A549 (cell line): ENCODE data around the gene SYNE2. TPM values are rescaled to one million over a fixed set of nuclear protein-coding genes. Genes with fewer than 3 reads are reported as not detected.
A peak's percentile ranks its signal among the peaks of the same experiment; 100 is the strongest.

ENCODE experiments used
- ATAC-seq, 2 experiments: fragments of 200-7000 bp in 1 of 2; fragments of >200 bp in 1 of 2; cut with Nextera tagmentation in 1 of 2; cut with Tn5 transposase in 1 of 2; 3 replicates each; pipeline versions ENCODE4 v1.8.0 to v1.9.1; 2018 to 2020; ENCODE audit warnings: mild to moderate bottlenecking in 1 of 2, moderate library complexity in 1 of 2
- CTCF ChIA-PET: fragments of 300-600 bp; sonication (Branson Sonifier 250); formaldehyde crosslinking; extraction: SDS; loops from one replicate; lab custom pipeline; 2021; ENCODE audit warnings: antibody characterized with exemption, inconsistent platforms; lab: Yijun Ruan, JAX
- POLR2A ChIA-PET: fragments of 350-600 bp; formaldehyde crosslinking; extraction: SDS; loops from one replicate; lab custom pipeline; 2021; ENCODE audit warnings: antibody characterized with exemption, inconsistent platforms; lab: Yijun Ruan, JAX
- DNase-seq, 2 experiments: peaks; one replicate each; pipeline versions ENCODE4 v3.0.0 to v3.0.0-alpha.2; 2011 to 2016; ENCODE audit warnings: low read depth in 1 of 2, low spot score in 1 of 2
- FAIRE-seq: peaks from 2 replicates; lab custom pipeline; 2011; peaks lifted over from hg19 to GRCh38; lab: Jason Lieb, UNC
- H3K27ac ChIP-seq, 2 experiments: fragments of >200 bp; sonication (Bioruptor Twin); formaldehyde crosslinking; 3 replicates each; pipeline ENCODE4 v1.5.1; 2016 to 2017
- H3K4me1 ChIP-seq: fragments of >200 bp; sonication (Bioruptor Twin); formaldehyde crosslinking; 3 replicates; pipeline ENCODE4 v1.6.1; 2016
- H3K4me2 ChIP-seq: fragments of >200 bp; sonication (Bioruptor Twin); formaldehyde crosslinking; 3 replicates; pipeline ENCODE4 v1.6.1; 2016
- H3K4me3 ChIP-seq: fragments of >200 bp; sonication (Bioruptor Twin); formaldehyde crosslinking; 3 replicates; pipeline ENCODE4 v1.5.1; 2016
- H3K9me3 ChIP-seq: fragments of >200 bp; sonication (Bioruptor Twin); formaldehyde crosslinking; 3 replicates; pipeline ENCODE4 v1.6.1; 2016
- CEBPB ChIP-seq, 2 experiments: fragments of >200 bp in 1 of 2; sonication (Bioruptor Twin) in 1 of 2; formaldehyde crosslinking in 1 of 2; IDR thresholded peaks; 2 replicates each; pipeline ENCODE4 v1.6.1; 2012 to 2016
- MAFK ChIP-seq: fragments of 450-650 bp; IDR thresholded peaks from 2 replicates; pipeline ENCODE4 v1.6.1; 2014; ENCODE audit not compliant: partially characterized antibody
- polyA plus RNA-seq, 4 experiments: library from polyadenylated mRNA; depleted of rRNA in 3 of 4; stranded (reverse); fragments of >200 nt; fragmentation: RNase III in 1 of 4; extraction: RNeasy Plus Mini Kit Qiagen cat#74134 plus additional on column Dnase treatment in 1 of 4; gene quantifications; 2 replicates in 3 of 4; 3 replicates in 1 of 4; pipeline ENCODE4 v1.2.3, GENCODE V29; 2011 to 2017
- small RNA-seq, 6 experiments: library from RNA; depleted of rRNA; stranded (forward); fragments of <200 nt; gene quantifications; one replicate each; pipeline ENCODE3, GENCODE V24; 2012

The SYNE2 gene
- polyA plus RNA-seq, 2 of the 4 experiments (the other 2 are of a cell fraction) = 3.4 to 11.3 TPM

DNA sequence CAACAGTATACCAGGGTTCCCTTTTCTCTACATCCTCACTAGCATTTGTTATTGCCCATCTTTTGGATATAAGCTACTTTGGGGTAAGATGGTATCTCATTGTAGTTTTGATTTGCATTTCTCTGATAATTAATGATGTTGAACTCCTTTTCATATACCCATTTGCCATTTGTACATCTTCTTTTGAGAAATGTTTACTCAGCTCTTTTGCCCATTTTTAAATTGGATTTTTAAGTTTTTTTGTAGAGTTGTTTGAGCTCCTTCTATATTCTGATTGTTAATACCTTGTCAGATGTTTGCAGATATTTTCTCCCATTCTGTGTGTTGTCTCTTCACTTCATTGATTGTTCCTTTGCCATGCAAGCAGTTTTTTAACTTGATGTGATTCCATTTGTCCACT, 419.2 kb downstream of the SYNE2 start:
- Histone ChIP-seq H3K27ac (no peak overlapping the region), H3K9me3 (peaks cover 6% of the 10 kb centered on the region; the same call in 2 of the 3 replicates), H3K4me1 (no peaks in the 10 kb centered on the region), H3K4me3 (no peak overlapping the region), H3K4me2 (no peak overlapping the region)
- TF ChIP-seq MAFK (peak; percentile 65), CEBPB (IDR thresholded peaks at IDR 0.05) (no peak)
- CTCF ChIA-PET = interaction anchor here (0.7 to 1.4 kb wide), 4 partner anchors 9 to 23 kb away, joined by 3 to 4 read pairs (median 3); no protein-coding TSS in a partner anchor
- DNase-seq (no peak), FAIRE-seq (peak; percentile 13), ATAC-seq (no peak)
- POLR2A ChIA-PET = no interaction called here

Small RNA genes within 50 kb of the gene (small RNA-seq; reads per million reads assigned to genes)
- gene MIR548H1 (0 reads per million in 6 experiments), gene RF00019 (0 reads per million in 6 experiments), gene RPS28P1 (0 reads per million in 6 experiments)

Other genes with a start within 250 kb of the SYNE2 start
- gene WDR89, start 211.1 kb upstream of the SYNE2 start, polyA plus RNA-seq (2011; rRNA removed) = 15.7 and 20.9 TPM in 2 replicates
- 13.9 to 15.1 TPM (median 15.1 TPM) in 3 replicates for gene WDR89, start 211.1 kb upstream of the SYNE2 start, polyA plus RNA-seq (2017; fragmentation: RNase III; extraction: RNeasy Plus Mini Kit Qiagen cat#74134 plus additional on column Dnase treatment)
- gene SGPP1, start 124.9 kb upstream of the SYNE2 start, polyA plus RNA-seq (2011; rRNA removed) = 18.9 and 28.2 TPM in 2 replicates
- gene SGPP1, start 124.9 kb upstream of the SYNE2 start, polyA plus RNA-seq (2017; fragmentation: RNase III; extraction: RNeasy Plus Mini Kit Qiagen cat#74134 plus additional on column Dnase treatment) = 14.2 to 16.1 TPM (median 14.9 TPM) in 3 replicates